ENCODE measurements around the gene RFX4.

Gene RFX4

DNA sequence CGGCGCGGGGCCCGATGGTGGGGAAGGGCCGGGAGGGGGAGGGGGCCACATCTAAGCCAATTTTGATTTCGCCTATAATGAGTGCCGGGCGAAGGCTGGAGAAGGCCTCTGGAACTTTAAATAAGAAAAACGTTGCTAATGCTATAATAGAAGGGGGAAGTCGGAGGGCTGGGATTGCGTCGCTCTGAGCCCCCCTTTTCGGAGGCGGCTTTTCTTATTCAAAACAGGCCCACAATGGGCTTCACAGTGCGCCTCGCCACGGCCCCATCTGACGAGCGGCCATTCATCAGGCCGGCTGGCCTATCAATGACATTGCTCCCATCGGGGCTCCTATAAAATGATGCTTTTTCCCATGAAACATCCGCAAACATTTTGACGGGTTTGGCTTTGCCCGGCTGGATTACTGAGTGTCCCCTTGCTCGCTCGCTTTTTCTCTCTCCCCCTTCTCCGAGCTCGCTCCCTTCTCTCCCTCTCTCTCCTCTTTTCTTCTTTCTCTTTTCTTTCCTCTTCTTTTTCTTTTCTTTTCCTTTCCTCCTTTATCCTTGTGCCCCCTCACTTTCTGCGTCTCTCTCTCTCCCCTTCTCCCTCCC is at the start of gene RFX4:
Gene RFX4 (plus strand): TSS at position 364 of the 590 bp plus-strand sequence. CDS start 317 bp downstream, outside the sequence.
- peak within 1 kb of the TSS; percentile 85 for H3K4me3 ChIP-seq (ENCODE audit: low read depth, low read length)
- H3K9ac ChIP-seq (ENCODE audit: low read length) = no peak within 1 kb of the TSS
- no peaks in the 10 kb centered on the region for H3K36me3 ChIP-seq (ENCODE audit: control insufficient read depth, insufficient read depth, low read length)
- H3K27me3 ChIP-seq (ENCODE audit: control insufficient read depth, insufficient read depth, low read length) = peaks cover 97% of the 10 kb centered on the region
- H3K9me3 ChIP-seq (ENCODE audit: control insufficient read depth, insufficient read depth, low read depth, low read length) = no peaks in the 10 kb centered on the region
- H3K27ac ChIP-seq (ENCODE audit: low read depth, low read length) = no peak within 1 kb of the TSS
- peaks cover 37% of the 10 kb centered on the region for H3K4me1 ChIP-seq (ENCODE audit: control insufficient read depth, insufficient read depth, low read length)

DNA sequence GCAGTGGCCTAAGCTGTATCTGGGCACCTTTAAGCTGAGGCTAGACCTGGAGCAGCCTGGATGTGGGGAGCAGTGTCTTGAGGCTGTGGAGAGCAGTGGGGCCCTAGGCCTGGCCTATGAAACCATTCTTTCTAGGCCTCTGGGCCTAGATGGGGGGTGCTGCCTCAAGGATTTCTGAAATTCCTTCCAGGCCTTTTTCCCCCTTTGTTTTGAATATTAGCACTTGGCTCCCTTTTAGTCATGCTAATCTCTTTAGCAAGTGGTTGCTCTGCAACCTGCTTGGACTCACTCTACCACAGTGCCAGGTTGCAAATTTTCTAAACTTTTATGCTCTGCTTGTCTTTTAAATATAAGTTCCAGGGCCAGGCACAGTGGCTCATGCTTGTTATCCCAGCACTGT is 41.6 kb upstream of the RFX4 start:
- H3K9ac ChIP-seq (ENCODE audit: low read length) = no peak overlapping the region
- H3K36me3 ChIP-seq (ENCODE audit: control insufficient read depth, insufficient read depth, low read length) = no peaks in the 10 kb centered on the region
- H3K27me3 ChIP-seq (ENCODE audit: control insufficient read depth, insufficient read depth, low read length) = no peaks in the 10 kb centered on the region
- H3K27ac ChIP-seq (ENCODE audit: low read depth, low read length) = no peak overlapping the region
- no peaks in the 10 kb centered on the region for H3K4me1 ChIP-seq (ENCODE audit: control insufficient read depth, insufficient read depth, low read length)
- peaks cover 23% of the 10 kb centered on the region for H3K9me3 ChIP-seq (ENCODE audit: control insufficient read depth, insufficient read depth, low read depth, low read length)
- no peak overlapping the region for H3K4me3 ChIP-seq (ENCODE audit: low read depth, low read length)

DNA sequence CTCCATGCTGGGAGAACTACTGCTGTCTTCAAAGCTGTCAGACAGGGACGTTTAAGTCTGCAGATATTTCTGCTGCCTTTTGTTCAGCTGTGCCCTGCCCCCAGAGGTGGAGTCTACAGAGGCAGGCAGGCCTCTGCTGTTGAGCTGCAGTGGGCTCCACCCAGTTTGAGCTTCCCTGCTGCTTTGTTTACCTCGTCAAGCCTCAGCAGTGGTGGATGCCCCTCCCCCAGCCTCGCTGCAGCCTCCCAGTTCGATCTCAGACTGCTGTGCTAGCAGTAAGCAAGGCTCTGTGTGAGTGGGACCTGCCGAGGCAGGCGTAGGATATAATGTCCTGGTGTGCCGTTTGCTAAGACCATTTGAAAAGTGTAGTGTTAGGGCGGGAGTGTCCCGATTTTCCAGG is 31.4 kb upstream of the RFX4 start:
- no peaks in the 10 kb centered on the region for H3K4me1 ChIP-seq (ENCODE audit: control insufficient read depth, insufficient read depth, low read length)
- H3K9ac ChIP-seq (ENCODE audit: low read length) = no peak overlapping the region
- no peak overlapping the region for H3K4me3 ChIP-seq (ENCODE audit: low read depth, low read length)
- no peak overlapping the region for H3K27ac ChIP-seq (ENCODE audit: low read depth, low read length)
- no peaks in the 10 kb centered on the region for H3K27me3 ChIP-seq (ENCODE audit: control insufficient read depth, insufficient read depth, low read length)
- peaks cover 34% of the 10 kb centered on the region for H3K9me3 ChIP-seq (ENCODE audit: control insufficient read depth, insufficient read depth, low read depth, low read length)
- H3K36me3 ChIP-seq (ENCODE audit: control insufficient read depth, insufficient read depth, low read length) = no peaks in the 10 kb centered on the region

DNA sequence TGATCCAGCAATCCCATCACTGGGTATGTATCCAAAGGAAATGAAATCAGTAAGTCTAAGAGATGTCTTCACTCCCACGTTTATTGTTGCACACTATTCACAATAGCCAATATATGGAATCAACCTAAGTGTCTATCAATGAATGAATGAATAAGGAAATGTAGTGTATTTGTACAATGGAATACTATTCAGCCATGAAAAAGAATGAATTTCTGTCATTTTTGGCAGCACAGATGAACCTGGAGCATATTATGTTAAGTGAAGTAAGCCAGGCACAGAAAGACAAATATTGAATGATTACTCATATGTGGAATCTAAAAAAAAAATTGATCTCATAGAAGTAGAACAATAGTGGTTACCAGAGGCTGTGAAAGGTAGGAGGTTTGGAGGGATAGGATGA is 30.6 kb upstream of the RFX4 start:
- H3K4me1 ChIP-seq (ENCODE audit: control insufficient read depth, insufficient read depth, low read length) = no peaks in the 10 kb centered on the region
- no peak overlapping the region for H3K4me3 ChIP-seq (ENCODE audit: low read depth, low read length)
- H3K27ac ChIP-seq (ENCODE audit: low read depth, low read length) = no peak overlapping the region
- no peaks in the 10 kb centered on the region for H3K36me3 ChIP-seq (ENCODE audit: control insufficient read depth, insufficient read depth, low read length)
- H3K9me3 ChIP-seq (ENCODE audit: control insufficient read depth, insufficient read depth, low read depth, low read length) = peaks cover 34% of the 10 kb centered on the region
- no peaks in the 10 kb centered on the region for H3K27me3 ChIP-seq (ENCODE audit: control insufficient read depth, insufficient read depth, low read length)
- H3K9ac ChIP-seq (ENCODE audit: low read length) = no peak overlapping the region

DNA sequence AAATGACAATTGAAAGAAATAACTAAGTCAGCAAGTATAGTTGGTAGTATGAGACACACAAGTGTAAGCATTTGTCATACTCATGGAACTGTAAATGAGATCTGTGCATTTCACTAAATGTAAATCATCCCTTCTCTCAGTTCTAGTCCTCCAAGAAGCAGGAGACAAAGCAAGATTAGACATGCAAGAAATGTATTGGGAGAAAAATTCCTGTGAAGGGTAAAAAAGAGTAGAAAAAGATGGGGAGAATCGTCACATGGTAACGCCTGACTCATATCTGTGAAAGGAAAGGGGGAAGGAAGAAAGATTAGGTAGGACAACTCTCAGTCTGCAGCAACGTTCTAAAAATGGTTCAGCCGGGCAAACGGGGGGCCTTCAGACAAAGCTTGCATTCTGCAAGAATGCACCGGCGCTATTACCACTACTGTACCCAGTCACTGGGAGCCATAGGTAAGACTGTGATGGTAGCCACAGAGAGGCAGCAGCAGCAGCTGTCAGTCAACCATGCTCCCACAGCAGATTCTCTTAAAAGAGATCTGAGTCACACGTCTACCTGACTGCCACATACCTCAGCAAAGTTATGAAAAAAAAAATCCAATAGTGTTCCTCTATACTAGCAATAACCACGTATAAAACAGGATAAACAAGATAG is 18.0 kb upstream of the RFX4 start:
- no peaks in the 10 kb centered on the region for H3K4me1 ChIP-seq (ENCODE audit: control insufficient read depth, insufficient read depth, low read length)
- no peak overlapping the region for H3K4me3 ChIP-seq (ENCODE audit: low read depth, low read length)
- no peak overlapping the region for H3K9ac ChIP-seq (ENCODE audit: low read length)
- H3K27me3 ChIP-seq (ENCODE audit: control insufficient read depth, insufficient read depth, low read length) = peaks cover 11% of the 10 kb centered on the region; the same call in 1 of the 2 replicates
- H3K36me3 ChIP-seq (ENCODE audit: control insufficient read depth, insufficient read depth, low read length) = no peaks in the 10 kb centered on the region
- 0 out of 2 replicates have a peak, but pooled peaks cover 2% of the 10 kb centered on the region for H3K9me3 ChIP-seq (ENCODE audit: control insufficient read depth, insufficient read depth, low read depth, low read length)
- no peak overlapping the region for H3K27ac ChIP-seq (ENCODE audit: low read depth, low read length)

DNA sequence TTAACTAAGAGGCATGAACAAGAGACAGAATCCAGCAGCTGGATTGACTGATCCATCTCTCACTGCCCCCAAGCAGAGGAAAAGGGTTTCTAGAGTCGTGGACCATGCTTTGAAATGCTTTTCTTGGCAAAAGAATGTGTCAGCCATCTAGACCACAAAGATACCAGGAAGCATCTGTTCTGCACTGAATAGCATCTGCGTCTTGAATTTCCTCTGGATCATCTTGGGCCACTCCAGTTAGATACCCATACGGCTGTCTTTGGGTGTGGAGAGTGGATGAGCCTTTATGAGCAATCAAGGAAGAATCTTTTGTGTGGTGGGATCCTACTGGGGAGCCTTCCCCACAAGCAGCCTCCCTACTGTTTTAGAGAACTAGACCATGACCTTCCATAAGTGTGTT is 16.0 kb upstream of the RFX4 start:
- peaks cover 11% of the 10 kb centered on the region for H3K27me3 ChIP-seq (ENCODE audit: control insufficient read depth, insufficient read depth, low read length)
- no peak overlapping the region for H3K27ac ChIP-seq (ENCODE audit: low read depth, low read length)
- H3K9ac ChIP-seq (ENCODE audit: low read length) = no peak overlapping the region

DNA sequence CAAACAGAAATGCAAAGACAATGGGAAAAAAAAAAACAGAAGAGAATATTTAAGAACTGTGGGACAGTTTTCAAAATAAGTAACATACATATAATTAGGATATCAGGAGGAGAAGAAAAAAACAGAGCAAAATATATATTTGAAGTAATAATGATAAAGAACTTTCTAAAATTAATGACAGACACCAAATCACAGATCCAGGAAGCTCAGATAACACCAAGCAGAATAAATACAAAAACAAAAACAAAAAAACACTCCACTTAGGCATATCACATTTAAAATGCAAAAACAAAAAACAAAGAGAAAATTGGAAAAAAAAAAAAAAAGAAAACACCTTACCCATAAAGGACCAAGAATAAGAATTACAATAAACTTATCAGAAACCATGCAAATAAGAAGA is 9.6 kb upstream of the RFX4 start:
- no peak overlapping the region for H3K9ac ChIP-seq (ENCODE audit: low read length)
- H3K27ac ChIP-seq (ENCODE audit: low read depth, low read length) = no peak overlapping the region
- H3K9me3 ChIP-seq (ENCODE audit: control insufficient read depth, insufficient read depth, low read depth, low read length) = no peaks in the 10 kb centered on the region
- H3K4me1 ChIP-seq (ENCODE audit: control insufficient read depth, insufficient read depth, low read length) = no peaks in the 10 kb centered on the region
- peaks cover 46% of the 10 kb centered on the region for H3K27me3 ChIP-seq (ENCODE audit: control insufficient read depth, insufficient read depth, low read length)
- no peaks in the 10 kb centered on the region for H3K36me3 ChIP-seq (ENCODE audit: control insufficient read depth, insufficient read depth, low read length)
- H3K4me3 ChIP-seq (ENCODE audit: low read depth, low read length) = no peak overlapping the region

More for the DNA sequence above, 16.0 kb upstream of the RFX4 start:
- H3K4me3 ChIP-seq (ENCODE audit: low read depth, low read length) = no peak overlapping the region
- no peaks in the 10 kb centered on the region for H3K9me3 ChIP-seq (ENCODE audit: control insufficient read depth, insufficient read depth, low read depth, low read length)
- no peaks in the 10 kb centered on the region for H3K4me1 ChIP-seq (ENCODE audit: control insufficient read depth, insufficient read depth, low read length)
- no peaks in the 10 kb centered on the region for H3K36me3 ChIP-seq (ENCODE audit: control insufficient read depth, insufficient read depth, low read length)

DNA sequence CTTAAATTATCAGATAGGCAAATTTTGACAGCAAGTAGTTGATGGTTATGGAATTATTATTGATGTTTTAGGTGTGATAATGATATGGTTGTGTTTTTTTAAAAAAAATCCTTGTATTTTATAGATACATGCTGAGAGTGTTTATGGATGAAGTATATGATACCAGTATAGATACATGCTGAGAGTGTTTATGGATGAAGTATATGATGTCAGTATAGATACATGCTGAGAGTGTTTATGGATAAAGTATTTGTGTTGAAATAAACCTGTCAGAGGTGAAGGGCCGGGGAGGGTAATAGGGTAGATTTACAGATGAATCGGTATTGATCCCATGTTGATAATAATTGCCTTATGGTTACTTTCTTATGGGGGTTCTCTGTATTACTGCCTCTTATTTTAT is 6.0 kb upstream of the RFX4 start:
- Histone ChIP-seq H3K36me3 (ENCODE audit: control insufficient read depth, insufficient read depth, low read length) (no peaks in the 10 kb centered on the region), H3K4me3 (ENCODE audit: low read depth, low read length) (no peak overlapping the region), H3K9ac (ENCODE audit: low read length) (no peak overlapping the region), H3K4me1 (ENCODE audit: control insufficient read depth, insufficient read depth, low read length) (peaks cover 4% of the 10 kb centered on the region; the same call in 1 of the 2 replicates), H3K27ac (ENCODE audit: low read depth, low read length) (no peak overlapping the region), H3K9me3 (ENCODE audit: control insufficient read depth, insufficient read depth, low read depth, low read length) (no peaks in the 10 kb centered on the region), H3K27me3 (ENCODE audit: control insufficient read depth, insufficient read depth, low read length) (peaks cover 79% of the 10 kb centered on the region)

DNA sequence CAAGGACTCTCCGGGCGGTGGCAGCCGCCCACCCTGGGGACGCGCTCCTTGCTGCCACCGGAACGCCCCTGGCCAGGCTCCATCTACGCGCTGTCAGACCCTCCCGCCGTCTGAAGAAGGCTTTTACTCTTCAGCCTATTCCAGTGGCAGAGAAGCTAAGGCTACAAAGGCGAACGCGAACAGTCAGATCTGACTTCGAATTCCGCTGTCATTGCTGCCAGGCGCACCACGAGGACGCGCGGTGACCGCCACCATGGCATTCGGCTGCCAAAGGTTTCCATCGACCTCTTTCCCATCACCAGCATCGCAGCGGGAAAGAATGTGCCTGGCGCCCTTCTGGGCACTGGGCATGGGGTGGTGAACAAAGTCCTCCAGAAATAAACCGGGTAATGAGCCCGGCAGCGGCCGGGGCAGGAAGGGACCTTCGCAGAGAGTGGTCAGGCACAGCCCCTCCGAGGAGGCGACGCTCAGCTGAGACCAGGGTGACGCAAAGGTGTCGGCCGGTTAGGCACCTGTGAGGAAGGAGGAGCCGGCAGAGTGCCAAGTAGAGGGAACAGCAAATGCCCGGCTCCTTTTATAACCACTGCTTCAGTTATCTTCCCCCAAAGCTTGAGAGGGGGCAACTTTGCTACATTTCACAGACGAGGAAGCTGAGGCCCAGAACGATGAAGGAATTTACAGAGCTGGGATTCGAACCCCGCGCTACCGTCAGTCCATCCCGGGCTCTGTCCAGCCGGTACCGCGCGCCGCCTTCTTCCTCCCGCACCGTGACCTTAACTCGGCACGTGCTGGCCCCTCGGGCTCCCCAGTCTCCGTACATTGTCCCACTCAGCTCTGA is 1.9 kb upstream of the RFX4 start:
- Histone ChIP-seq H3K4me1 (ENCODE audit: control insufficient read depth, insufficient read depth, low read length) (peaks cover 26% of the 10 kb centered on the region), H3K27ac (ENCODE audit: low read depth, low read length) (no peak overlapping the region), H3K36me3 (ENCODE audit: control insufficient read depth, insufficient read depth, low read length) (no peaks in the 10 kb centered on the region), H3K27me3 (ENCODE audit: control insufficient read depth, insufficient read depth, low read length) (peaks cover 97% of the 10 kb centered on the region), H3K9me3 (ENCODE audit: control insufficient read depth, insufficient read depth, low read depth, low read length) (no peaks in the 10 kb centered on the region), H3K4me3 (ENCODE audit: low read depth, low read length) (peak overlapping the region; percentile 34; the same call in 1 of the 2 replicates), H3K9ac (ENCODE audit: low read length) (no peak overlapping the region)

DNA sequence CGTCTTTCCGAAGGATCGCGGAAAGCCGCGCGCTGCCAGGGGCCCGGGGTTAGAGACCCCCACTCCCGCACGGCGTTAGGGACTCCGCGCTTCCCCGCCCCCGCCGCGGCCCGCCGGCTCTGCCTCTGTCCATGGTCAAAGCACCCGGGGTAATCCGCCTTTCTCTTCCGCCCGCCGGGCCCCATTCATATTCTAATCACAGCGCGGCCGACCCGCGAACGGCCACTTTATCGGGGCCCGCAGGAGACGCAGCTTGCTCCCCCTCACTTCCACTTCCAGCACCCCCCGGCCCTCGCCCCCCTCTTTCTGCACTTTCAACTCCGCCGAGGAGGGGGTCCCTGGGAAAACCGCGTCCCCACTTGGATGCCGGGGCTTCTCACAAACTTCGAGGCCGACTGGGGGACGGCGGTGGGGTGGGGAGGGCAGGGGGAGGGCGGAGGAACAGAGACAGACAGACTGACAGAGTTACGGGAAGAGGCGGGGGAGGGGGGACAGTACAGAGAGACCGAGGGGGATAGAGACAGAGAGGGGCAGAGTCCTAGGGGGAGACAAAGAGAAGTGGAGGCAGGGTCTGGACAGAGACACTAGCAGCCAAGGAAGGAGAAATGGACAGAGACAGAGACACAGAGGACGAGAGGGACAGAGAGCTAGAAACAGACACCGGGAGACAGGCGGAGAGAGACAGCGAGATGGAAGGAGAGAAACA is 1.1 kb upstream of the RFX4 start:
- H3K9ac ChIP-seq (ENCODE audit: low read length) = no peak overlapping the region
- H3K4me1 ChIP-seq (ENCODE audit: control insufficient read depth, insufficient read depth, low read length) = peaks cover 33% of the 10 kb centered on the region
- peaks cover 97% of the 10 kb centered on the region for H3K27me3 ChIP-seq (ENCODE audit: control insufficient read depth, insufficient read depth, low read length)
- H3K9me3 ChIP-seq (ENCODE audit: control insufficient read depth, insufficient read depth, low read depth, low read length) = no peaks in the 10 kb centered on the region
- H3K4me3 ChIP-seq (ENCODE audit: low read depth, low read length) = peak overlapping the region; percentile 40
- no peaks in the 10 kb centered on the region for H3K36me3 ChIP-seq (ENCODE audit: control insufficient read depth, insufficient read depth, low read length)
- H3K27ac ChIP-seq (ENCODE audit: low read depth, low read length) = no peak overlapping the region

Measured in HUES6 (cell line).